ENCODE measurements around the gene PRKD1.

PRKD1 gene

DNA sequence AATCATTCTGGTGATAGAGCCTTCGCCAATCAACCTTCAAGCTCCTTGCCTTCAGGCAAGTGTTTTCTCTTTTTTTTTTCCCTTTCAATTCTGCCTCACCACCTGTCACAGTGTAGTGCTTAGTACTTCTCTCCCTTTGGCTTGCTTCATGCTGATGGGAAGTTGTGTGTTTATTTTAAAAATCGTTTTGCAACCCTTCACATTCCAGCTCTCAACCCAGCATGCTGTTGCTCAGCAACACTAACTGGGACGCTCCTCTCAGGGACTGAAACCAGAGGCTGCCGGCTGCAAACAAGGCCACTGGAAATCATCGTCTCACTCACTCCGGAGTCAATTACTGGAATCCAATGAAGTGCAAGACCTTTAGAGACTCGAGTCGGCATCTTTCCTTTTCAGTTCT lies 342.7 kb downstream of the PRKD1 start:
- TF ChIP-seq CTCF (IDR thresholded peaks at IDR 0.05): no peak
- Histone ChIP-seq H3K4me1 (ENCODE audit: control insufficient read depth in 1 of 2, insufficient read depth in 1 of 2, low read depth in 1 of 2, low read length in 1 of 2) (no peaks in the 10 kb centered on the region), H3K36me3 (no peaks in the 10 kb centered on the region), H3K27ac (no peak overlapping the region), H3K9me3 (no peaks in the 10 kb centered on the region), H3K4me3 (ENCODE audit: low read depth in 1 of 2, low read length in 1 of 2) (no peak overlapping the region), H3K27me3 (no peaks in the 10 kb centered on the region)

GRCh38 chr14:29580763-29581162 lies 346.9 kb downstream of the PRKD1 start:
- Histone ChIP-seq H3K4me3 (ENCODE audit: low read depth in 1 of 2, low read length in 1 of 2) (no peak overlapping the region), H3K4me1 (ENCODE audit: control insufficient read depth in 1 of 2, insufficient read depth in 1 of 2, low read depth in 1 of 2, low read length in 1 of 2) (no peaks in the 10 kb centered on the region), H3K9me3 (no peaks in the 10 kb centered on the region), H3K36me3 (no peaks in the 10 kb centered on the region), H3K27ac (no peak overlapping the region), H3K27me3 (no peaks in the 10 kb centered on the region)
- TF ChIP-seq CTCF (IDR thresholded peaks at IDR 0.05): no peak

DNA sequence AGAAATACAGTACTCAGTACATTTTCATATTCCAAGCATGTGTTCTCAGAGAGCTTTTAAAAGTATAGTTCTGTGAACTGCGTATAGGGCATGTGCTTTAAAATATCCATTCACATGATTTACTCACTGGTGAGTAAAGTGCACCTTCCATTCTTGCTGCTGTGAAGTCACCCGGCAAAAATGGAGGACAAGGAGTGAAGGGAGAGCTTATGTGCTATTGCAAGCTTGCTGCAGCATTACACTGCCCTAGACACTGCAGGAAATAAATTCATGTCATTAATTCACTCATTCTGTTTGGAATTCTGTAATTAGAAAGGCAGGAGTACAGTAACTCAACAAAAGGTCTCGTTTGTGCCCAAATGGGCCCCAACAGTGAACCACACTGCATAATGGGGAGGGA lies 347.8 kb downstream of the PRKD1 start:
- Histone ChIP-seq H3K27me3 (no peaks in the 10 kb centered on the region), H3K4me3 (ENCODE audit: low read depth in 1 of 2, low read length in 1 of 2) (no peak overlapping the region), H3K4me1 (ENCODE audit: control insufficient read depth in 1 of 2, insufficient read depth in 1 of 2, low read depth in 1 of 2, low read length in 1 of 2) (no peaks in the 10 kb centered on the region), H3K9me3 (no peaks in the 10 kb centered on the region), H3K27ac (no peak overlapping the region), H3K36me3 (no peaks in the 10 kb centered on the region)
- no peak for TF ChIP-seq CTCF (IDR thresholded peaks at IDR 0.05)

DNA sequence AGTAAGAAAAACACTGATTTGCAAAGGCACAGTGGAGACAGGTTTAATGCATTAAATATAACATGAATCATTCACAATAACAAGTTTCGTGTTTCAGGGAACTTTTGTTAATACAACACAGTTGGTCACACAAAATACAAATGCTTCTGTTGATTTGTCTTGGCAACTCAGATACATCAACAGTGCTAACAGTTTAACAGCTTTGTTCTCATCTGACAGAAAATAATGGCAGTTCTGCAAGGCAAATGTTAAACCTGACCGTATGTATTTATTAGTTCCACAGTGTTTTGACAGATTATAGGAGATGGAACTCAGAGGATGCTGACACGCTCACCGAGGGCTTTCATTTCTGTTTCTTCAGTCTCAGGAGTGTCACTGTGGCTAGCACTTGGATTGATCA lies 350.7 kb downstream of the PRKD1 start:
- Histone ChIP-seq H3K27ac (no peak overlapping the region), H3K4me1 (ENCODE audit: control insufficient read depth in 1 of 2, insufficient read depth in 1 of 2, low read depth in 1 of 2, low read length in 1 of 2) (no peaks in the 10 kb centered on the region), H3K4me3 (ENCODE audit: low read depth in 1 of 2, low read length in 1 of 2) (no peak overlapping the region), H3K36me3 (no peaks in the 10 kb centered on the region), H3K9me3 (no peaks in the 10 kb centered on the region), H3K27me3 (no peaks in the 10 kb centered on the region)
- no peak for TF ChIP-seq CTCF (IDR thresholded peaks at IDR 0.05)

- no peaks in the 10 kb centered on the region for H3K4me1 ChIP-seq (ENCODE audit: control insufficient read depth in 1 of 2, insufficient read depth in 1 of 2, low read depth in 1 of 2, low read length in 1 of 2)
- no peaks in the 10 kb centered on the region for H3K9me3 ChIP-seq
- H3K27me3 ChIP-seq: no peaks in the 10 kb centered on the region
- no peak overlapping the region for H3K27ac ChIP-seq
- no peak overlapping the region for H3K4me3 ChIP-seq (ENCODE audit: low read depth in 1 of 2, low read length in 1 of 2)
- no peak for TF ChIP-seq CTCF (IDR thresholded peaks at IDR 0.05)
- H3K36me3 ChIP-seq: no peaks in the 10 kb centered on the region
These were observed 358.5 kb downstream of the PRKD1 start for GRCh38 chr14:29569194-29569593.

DNA sequence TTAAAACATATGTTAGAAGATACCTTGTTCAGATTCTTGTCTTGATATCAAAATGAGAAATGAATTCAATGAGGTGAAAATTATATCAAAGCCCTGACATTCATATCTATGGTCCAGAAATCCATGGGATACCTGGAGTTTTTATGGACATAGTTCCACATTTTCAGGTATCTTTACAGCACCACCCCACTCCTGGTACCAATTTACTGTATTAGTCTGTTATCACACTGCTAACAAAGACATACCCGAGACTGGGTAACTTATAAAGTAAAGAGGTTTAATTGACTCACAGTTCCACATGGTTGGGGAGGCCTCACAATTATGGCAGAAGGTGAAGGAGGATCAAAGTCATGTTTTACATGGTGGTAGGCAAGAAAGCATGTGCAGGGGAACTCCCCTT lies 361.5 kb downstream of the PRKD1 start:
- no peaks in the 10 kb centered on the region for H3K4me1 ChIP-seq (ENCODE audit: control insufficient read depth in 1 of 2, insufficient read depth in 1 of 2, low read depth in 1 of 2, low read length in 1 of 2)
- no peaks in the 10 kb centered on the region for H3K9me3 ChIP-seq
- no peak overlapping the region for H3K27ac ChIP-seq
- H3K36me3 ChIP-seq: no peaks in the 10 kb centered on the region
- TF ChIP-seq CTCF (IDR thresholded peaks at IDR 0.05): no peak
- no peak overlapping the region for H3K4me3 ChIP-seq (ENCODE audit: low read depth in 1 of 2, low read length in 1 of 2)
- H3K27me3 ChIP-seq: no peaks in the 10 kb centered on the region
